Urothelium cell line (cell line): ENCODE measurements around the gene GRID2.

Experiments used
- DNase-seq: peaks from one replicate; pipeline ENCODE4 v3.0.0; 2011; ENCODE audit warnings: low spot score, mixed read lengths
- FAIRE-seq: peaks from 2 replicates; lab custom pipeline; 2011; peaks lifted over from hg19 to GRCh38; lab: Jason Lieb, UNC

Gene GRID2

GRCh38 chr4:93761286-93761685 lies 1457.5 kb downstream of the GRID2 start:
- no peak for DNase-seq
- no peak for FAIRE-seq

GRCh38 chr4:93764639-93765246 lies 1461.0 kb downstream of the GRID2 start:
- FAIRE-seq (no peak), DNase-seq (peak; percentile 49)

DNA sequence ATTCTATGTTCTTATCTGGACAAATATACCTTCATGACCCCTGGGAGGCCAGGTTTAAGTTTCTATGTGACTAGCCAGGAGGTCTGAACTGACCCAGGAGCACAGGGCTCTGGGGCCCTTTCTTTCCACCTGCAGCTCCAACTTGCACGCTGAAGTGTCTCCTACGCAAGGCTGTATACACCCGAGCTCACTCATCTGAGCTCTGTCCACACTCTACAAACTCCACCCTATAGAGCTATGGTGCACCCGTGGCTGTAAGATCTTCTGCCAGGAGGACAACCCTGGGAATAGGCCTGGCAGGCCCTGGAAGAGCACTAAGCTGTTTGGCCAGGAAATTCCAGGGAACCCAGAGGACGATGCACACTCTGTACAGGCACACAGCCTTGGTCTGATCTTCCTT lies 1464.2 kb downstream of the GRID2 start:
- DNase-seq, result no peak
- no peak for FAIRE-seq

- FAIRE-seq (no peak), DNase-seq (no peak)
Observed at GRCh38 chr4:93770201-93770600, 1466.4 kb downstream of the GRID2 start.

GRCh38 chr4:93771640-93772411 lies 1468.1 kb downstream of the GRID2 start:
- DNase-seq (no peak), FAIRE-seq (no peak)

GRCh38 chr4:93772858-93773257 lies 1469.1 kb downstream of the GRID2 start:
- no peak for FAIRE-seq

DNA sequence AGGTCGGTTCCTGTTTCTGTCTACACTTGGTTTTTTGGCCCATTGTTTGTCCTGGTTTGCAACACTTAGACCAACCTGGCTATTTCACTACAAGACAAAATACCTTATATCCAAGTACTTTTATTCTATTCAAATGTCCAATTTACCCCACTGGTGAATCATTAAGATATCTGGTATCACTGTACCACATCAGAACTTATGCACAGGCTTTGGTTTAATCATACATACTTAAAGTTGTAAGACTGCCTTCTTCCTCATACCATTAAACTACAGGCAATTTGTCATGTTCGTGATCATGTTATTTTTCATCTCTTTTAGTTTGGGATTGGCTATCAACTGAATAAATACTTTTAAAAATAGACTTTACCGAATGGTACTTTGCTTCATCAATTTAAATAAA lies 1471.8 kb downstream of the GRID2 start:
- DNase-seq (no peak), FAIRE-seq (no peak)

More at GRCh38 chr4:93772858-93773257, 1469.1 kb downstream of the GRID2 start:
- DNase-seq, result no peak

- FAIRE-seq (peak; percentile 13), DNase-seq (peak; percentile 69)
Observed at GRCh38 chr4:93776386-93777080, 1472.8 kb downstream of the GRID2 start.

DNA sequence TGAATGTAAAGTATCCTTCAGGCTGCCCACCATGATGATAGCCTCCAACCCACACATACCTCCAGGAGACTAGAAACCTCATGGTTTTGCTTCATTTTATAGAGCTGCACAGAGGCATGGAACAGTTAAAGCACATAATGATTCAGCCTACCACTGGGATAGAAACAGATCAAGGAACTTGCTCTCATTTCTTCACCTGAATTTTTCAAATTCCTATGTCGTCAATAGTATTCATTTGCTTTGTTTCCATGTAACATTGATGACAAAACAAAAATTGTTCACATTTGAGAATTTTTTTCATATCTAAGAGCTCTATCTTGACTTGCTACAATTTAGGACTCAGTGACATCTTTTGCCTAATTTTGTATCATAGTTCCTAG lies 1473.3 kb downstream of the GRID2 start:
- FAIRE-seq, result no peak
- DNase-seq, result no peak

DNA sequence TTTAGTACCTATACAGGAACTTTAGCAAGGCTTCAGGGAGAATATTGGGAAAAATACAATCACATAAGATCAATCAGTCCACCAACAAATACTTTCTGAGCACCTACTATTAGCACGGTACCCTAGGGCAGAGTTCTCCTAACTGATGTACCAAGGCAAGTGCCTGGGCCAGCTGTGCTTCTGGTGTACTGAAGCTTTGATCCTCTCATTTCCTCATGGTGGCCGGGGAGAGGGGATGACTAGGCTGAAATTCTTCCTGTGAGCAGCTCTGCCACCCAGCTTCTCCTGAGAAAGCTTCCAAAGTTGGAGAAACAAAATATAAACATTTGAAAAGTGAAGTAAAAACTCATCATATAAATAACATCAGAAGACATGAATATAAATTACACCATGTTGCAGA lies 1475.5 kb downstream of the GRID2 start:
- FAIRE-seq, result no peak
- DNase-seq, result no peak

DNA sequence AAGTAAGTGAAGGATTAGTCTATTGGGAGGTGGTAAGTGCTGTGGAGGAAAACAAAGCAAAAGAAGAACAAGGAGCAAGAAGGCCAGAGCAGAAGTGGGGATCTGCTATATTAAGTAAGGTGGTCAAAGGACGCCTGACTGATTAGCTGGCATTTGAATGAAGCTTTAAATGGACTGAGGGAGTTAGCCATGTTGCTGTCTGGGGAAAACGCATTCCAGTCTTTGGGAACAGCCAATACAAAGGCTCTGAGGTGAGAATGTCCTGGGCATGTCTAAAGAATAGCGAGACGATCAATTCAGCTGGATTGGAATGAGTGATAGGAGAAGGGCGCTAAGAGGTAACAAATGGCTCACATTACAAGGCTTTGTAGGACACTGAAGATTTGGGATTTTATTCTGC lies 1476.3 kb downstream of the GRID2 start:
- FAIRE-seq, result no peak
- DNase-seq, result no peak

DNA sequence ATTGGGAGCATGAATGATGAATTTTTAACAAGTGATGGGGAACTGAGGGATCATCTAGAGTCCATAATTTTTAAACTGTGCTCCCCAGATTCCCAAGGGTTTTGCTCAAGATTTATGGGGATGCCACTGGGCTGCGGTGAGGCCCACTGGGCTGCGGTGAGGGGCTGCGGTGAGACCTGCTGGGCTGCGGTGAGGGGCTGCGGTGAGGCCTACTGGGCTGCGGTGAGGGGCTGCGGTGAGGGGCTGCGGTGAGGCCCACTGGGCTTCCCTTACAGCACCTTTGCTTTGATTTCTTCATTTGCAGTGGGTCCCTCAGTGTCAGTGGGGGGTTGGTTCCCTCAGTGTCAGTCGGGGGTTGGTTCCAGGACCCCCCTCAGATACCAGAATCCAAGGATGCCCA lies 1477.4 kb downstream of the GRID2 start:
- no peak for FAIRE-seq
- DNase-seq, result no peak

GRCh38 chr4:93786149-93786548 lies 1482.4 kb downstream of the GRID2 start:
- FAIRE-seq, result no peak
- no peak for DNase-seq

DNA sequence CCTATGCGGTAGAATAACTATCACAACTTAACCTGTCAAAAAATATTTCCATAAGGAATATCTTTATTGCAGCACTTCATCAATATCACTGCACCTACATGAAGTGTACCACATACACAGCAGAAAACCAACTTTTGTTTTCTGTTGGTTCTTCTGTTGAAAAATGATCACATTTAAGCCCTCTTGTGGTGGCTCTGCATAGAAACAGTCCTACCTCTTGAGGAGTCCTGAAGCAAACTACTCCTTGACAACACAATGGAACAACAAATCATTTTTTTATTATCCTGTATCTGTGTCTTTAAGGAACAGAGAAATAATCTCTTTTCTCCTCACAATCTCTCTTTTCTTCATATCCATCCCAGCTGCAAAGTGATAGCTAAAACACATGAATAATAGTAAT lies 1484.9 kb downstream of the GRID2 start:
- no peak for FAIRE-seq

GRCh38 chr4:93791570-93792195 lies 1487.9 kb downstream of the GRID2 start:
- FAIRE-seq (no peak), DNase-seq (peak; percentile 56)

More for the DNA sequence above, 1484.9 kb downstream of the GRID2 start:
- DNase-seq, result peak; percentile 31

- DNase-seq (no peak), FAIRE-seq (no peak)
Observed at GRCh38 chr4:93802045-93802444, 1498.3 kb downstream of the GRID2 start.

DNA sequence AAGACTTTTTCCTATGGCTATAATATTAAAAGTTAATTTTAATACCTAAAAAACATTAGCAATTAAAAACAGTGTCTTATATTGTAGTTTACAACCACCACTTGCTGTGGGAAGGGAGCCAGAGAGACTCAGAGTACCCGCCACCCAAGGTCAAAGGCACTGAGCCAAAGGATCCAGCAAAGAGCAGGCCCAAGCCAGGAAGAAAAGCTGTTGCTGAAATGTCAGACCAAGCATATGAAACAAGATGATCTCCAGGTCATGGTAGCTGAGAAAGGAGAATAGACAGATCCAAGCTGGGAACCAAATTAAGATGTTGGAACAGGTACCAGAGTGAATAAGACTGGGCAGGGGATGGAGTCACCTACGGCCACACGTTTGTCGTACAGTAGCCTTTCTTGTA lies 1506.0 kb downstream of the GRID2 start:
- FAIRE-seq (no peak), DNase-seq (no peak)

DNA sequence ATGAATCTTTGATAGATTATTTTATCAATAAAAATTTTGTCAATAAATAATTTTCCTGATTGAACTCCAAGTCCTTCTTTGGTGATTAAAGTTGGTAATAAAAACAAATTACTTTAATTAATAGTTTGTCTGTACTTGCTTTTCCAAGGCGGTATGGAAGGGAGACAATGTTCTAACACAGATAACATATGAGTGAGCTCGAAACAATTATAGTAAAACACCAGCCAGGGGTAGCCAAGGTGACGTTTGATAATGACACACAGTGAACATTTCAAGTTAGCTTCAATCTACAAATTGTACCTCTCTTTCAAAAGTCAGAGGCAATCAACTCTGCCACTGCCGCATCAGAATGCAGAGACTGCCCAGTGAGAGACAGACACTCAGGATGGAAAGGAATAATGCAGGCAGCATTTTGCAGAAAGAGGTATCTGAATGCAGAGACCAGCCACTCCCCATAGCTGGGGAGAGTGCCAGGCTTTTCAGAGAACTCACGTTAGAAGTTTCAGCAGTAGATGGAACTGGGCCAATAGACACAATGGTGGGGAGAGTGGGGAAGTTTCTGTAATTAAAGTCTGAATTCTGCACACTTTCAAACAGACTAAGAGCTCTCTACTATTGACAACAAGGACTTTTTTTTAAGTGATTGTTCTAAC lies 1506.7 kb downstream of the GRID2 start:
- FAIRE-seq (no peak), DNase-seq (no peak)

GRCh38 chr4:93813092-93813491 lies 1509.3 kb downstream of the GRID2 start:
- no peak for FAIRE-seq
- no peak for DNase-seq

DNA sequence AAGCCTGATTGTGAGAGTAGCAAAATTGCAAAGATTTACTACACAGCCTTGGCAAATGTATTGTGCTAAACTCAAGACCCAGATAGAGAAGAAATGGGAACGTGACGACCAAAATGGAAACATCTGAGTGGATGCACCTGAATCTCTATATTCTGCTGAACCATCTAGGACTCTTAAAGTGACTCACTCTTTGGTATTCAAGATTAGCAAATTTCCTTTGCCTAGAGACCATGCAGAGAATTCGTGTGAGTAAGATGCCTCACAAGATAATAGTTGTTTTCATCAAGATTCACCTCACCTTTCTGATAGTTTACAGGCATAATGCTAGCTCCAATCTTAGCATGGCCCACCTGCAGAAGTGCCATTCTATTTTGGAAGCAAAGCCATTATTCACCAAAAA lies 1510.4 kb downstream of the GRID2 start:
- no peak for FAIRE-seq

DNA sequence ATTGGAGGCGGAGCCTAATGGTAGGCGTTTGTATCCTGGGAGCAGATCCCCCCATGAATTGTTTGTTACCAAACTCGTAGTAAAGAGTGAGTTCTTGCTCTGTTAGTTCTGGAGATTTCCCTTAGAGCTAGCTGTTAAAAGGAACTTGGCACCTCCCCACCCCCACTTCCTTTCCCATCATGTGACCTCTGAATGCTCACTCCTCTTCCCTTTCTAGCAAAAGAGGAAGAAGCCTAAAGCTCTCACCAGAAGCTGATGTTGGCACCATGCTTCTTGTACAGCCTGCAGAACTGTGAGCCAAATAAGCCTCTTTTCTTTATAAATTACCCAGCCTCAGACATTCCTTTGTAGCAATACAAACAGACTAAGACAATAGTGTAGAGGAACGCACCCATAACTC lies 1511.0 kb downstream of the GRID2 start:
- FAIRE-seq, result no peak
- DNase-seq, result no peak

More for the DNA sequence above, 1510.4 kb downstream of the GRID2 start:
- DNase-seq, result no peak
